Nephron progenitor cell (in vitro differentiated cells): ENCODE results near the gene BZW1.

Experiments
- DNase-seq: peaks from one replicate; pipeline ENCODE4 v3.0.0; 2021
- H3K27ac Mint-ChIP-seq: 2 replicates; pipeline ENCODE4 v1.8.0; 2021; ENCODE audit warnings: mild to moderate bottlenecking, moderate library complexity, mixed read lengths
- H3K27me3 Mint-ChIP-seq: 2 replicates; pipeline ENCODE4 v1.8.0; 2021; ENCODE audit warnings: mild to moderate bottlenecking, low read depth, mixed read lengths; ENCODE audit not compliant: poor library complexity
- H3K36me3 Mint-ChIP-seq: 2 replicates; pipeline ENCODE4 v1.8.0; 2021; ENCODE audit warnings: low read depth, mixed read lengths
- H3K4me1 Mint-ChIP-seq: 2 replicates; pipeline ENCODE4 v1.8.0; 2021; ENCODE audit warnings: mixed read lengths
- H3K4me3 Mint-ChIP-seq: 2 replicates; pipeline ENCODE4 v1.8.0; 2021; ENCODE audit warnings: mild to moderate bottlenecking, moderate library complexity, mixed read lengths
- H3K9me3 Mint-ChIP-seq: 2 replicates; pipeline ENCODE4 v1.8.0; 2021; ENCODE audit warnings: mild to moderate bottlenecking, moderate library complexity, mixed read lengths
- CTCF ChIP-seq: fragments of 200-600 bp; sonication (generic); IDR thresholded peaks from 2 replicates; pipeline ENCODE4 v1.5.0; 2021; ENCODE audit warnings: antibody characterized with exemption

Gene BZW1

DNA sequence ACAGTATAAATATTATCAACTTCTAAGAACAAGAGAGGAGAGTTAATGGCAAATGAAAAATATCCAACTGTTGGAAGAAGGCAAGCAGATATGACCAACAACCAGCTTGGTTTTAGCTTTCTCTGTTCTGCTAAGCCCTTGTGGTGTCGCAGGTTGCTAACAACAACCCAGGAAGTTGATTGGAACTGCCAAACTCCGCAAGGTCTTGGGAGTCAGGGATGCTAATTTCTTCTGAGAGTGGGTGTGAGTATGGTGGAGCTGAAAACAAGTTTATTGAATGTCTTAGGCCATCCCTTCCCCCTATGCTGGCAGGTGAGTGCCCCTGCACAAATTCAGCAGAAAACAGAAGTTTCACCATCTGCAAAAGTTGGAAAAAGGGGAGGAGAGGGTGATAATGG is 17.5 kb downstream of the BZW1 start:
- Mint-ChIP-seq H3K36me3 (peaks cover 8% of the 10 kb centered on the region), H3K27me3 (no peaks in the 10 kb centered on the region), H3K4me1 (peaks cover 4% of the 10 kb centered on the region), H3K4me3 (no peak overlapping the region), H3K27ac (no peak overlapping the region), H3K9me3 (no peaks in the 10 kb centered on the region)
- no peak for TF ChIP-seq CTCF
- DNase-seq, result no peak

GRCh38 chr2:200834701-200835100 is 23.0 kb downstream of the BZW1 start:
- Mint-ChIP-seq H3K27me3 (peaks cover 2% of the 10 kb centered on the region), H3K4me3 (no peak overlapping the region), H3K27ac (no peak overlapping the region), H3K9me3 (peaks cover 19% of the 10 kb centered on the region), H3K4me1 (peaks cover 4% of the 10 kb centered on the region), H3K36me3 (no peaks in the 10 kb centered on the region)
- DNase-seq, result no peak
- TF ChIP-seq CTCF, result no peak

DNA sequence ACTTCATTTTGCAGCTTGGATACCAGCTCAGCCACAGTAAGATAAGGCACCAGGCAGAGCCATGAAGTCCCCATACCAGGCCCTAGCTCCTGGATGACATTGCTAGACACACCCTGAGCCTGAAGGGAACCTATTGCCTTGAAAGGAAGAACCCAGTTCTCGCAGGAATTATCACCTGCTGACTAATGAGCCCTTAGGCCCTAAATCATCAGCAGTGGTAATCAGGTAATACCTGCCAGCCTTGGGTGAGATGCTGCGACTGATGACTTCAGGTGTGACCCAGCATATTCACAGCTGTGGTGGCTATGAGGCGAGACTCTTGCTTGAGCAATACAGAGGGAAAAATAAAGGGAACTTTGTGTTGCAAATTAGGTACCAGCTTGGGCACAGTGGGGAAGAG is 27.8 kb downstream of the BZW1 start:
- Mint-ChIP-seq H3K9me3 (peaks cover 19% of the 10 kb centered on the region), H3K27ac (no peak overlapping the region)

GRCh38 chr2:200843993-200844948 is 32.6 kb downstream of the BZW1 start:
- TF ChIP-seq CTCF, result no peak
- DNase-seq, result no peak
- H3K27me3 Mint-ChIP-seq, result no peaks in the 10 kb centered on the region
- H3K4me3 Mint-ChIP-seq, result no peak overlapping the region
- H3K9me3 Mint-ChIP-seq, result no peaks in the 10 kb centered on the region
- no peaks in the 10 kb centered on the region for H3K36me3 Mint-ChIP-seq
- no peak overlapping the region for H3K27ac Mint-ChIP-seq
- H3K4me1 Mint-ChIP-seq, result no peaks in the 10 kb centered on the region

More for the DNA sequence above, 27.8 kb downstream of the BZW1 start:
- no peak for DNase-seq
- TF ChIP-seq CTCF, result no peak
- peaks cover 2% of the 10 kb centered on the region for H3K27me3 Mint-ChIP-seq
- no peaks in the 10 kb centered on the region for H3K4me1 Mint-ChIP-seq
- H3K36me3 Mint-ChIP-seq, result no peaks in the 10 kb centered on the region
- no peak overlapping the region for H3K4me3 Mint-ChIP-seq

DNA sequence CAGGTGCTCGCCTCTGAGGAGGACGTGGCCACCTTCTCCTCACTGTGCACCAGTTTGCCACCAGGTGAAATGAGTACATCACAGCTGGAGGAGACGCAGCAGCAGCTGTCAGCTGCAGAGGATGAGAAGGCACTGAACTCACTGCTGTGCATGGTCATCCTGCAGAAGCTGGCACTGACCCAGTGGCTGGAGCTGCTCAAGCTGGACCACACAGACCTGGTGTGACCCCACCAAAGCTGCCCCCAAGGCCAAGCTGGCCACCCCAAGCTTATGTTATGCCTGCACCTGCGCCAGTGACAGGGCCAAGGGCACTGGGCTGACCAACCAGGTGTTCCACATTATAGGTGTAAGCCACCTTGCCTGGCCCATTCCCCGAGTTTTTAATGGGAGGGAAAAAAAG is 33.5 kb downstream of the BZW1 start:
- Mint-ChIP-seq H3K27me3 (peaks cover 2% of the 10 kb centered on the region), H3K9me3 (no peaks in the 10 kb centered on the region), H3K27ac (no peak overlapping the region), H3K4me3 (no peak overlapping the region), H3K4me1 (no peaks in the 10 kb centered on the region), H3K36me3 (peaks cover under 1% of the 10 kb centered on the region)
- DNase-seq, result no peak
- TF ChIP-seq CTCF, result no peak
